ENCODE data around the gene APBA2. TPM values are rescaled to one million over a fixed set of nuclear protein-coding genes. Genes with fewer than 3 reads are reported as not detected.

Gene APBA2
- total RNA-seq, 1 experiment from 2014 or later: 11.2 TPM

GRCh38 chr15:28899061-28899738 lies 13.4 kb downstream of the APBA2 start (continued):
- TF ChIP-seq MLX (CRISPR knock-in tag; IDR thresholded peaks at IDR 0.05) (no peak), ESRRA (CRISPR knock-in tag; IDR thresholded peaks at IDR 0.05; ENCODE audit: borderline replicate concordance) (no peak), ZNF219 (CRISPR knock-in tag; IDR thresholded peaks at IDR 0.05; ENCODE audit: borderline replicate concordance) (no peak), NR2C2 (CRISPR knock-in tag; IDR thresholded peaks at IDR 0.05) (no peak)

GRCh38 chr15:28900041-28900891 lies 14.5 kb downstream of the APBA2 start:
- no peak for ATAC-seq
- H3K27ac Mint-ChIP-seq: no peak overlapping the region

DNA sequence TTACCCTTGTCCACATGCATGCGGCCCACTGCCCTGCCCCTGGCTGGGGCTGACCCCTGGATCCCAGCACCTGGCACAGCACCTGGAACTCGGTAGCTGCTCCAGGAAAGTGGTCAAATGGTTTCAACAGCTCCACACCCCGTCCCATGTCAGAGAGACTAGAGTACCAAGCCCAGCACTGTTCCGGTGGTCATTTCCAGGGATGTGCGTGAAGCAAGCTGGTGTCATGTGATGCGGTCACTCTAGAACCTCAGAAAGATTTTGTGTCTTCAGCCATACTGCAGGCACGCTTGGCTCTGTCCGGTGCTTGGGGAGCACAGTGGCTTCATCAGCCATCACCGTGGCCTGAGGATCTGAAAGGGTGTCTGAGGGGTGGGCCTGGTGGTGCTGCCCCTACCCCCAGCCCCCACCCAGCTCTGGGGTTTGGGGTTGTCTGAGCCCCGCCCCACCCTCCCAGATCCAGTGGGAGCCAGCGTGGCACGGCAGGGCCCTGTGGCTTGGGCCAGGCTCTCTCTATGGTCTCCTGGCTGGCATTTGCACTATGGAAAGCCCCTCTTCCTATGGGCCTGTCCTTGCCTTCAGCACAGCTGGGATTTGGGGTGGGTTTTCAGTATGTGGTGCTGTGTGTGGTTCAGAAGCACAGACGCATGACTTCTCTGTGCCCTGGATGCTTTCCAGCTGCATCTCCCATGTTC lies 15.3 kb downstream of the APBA2 start:
- ATAC-seq (no peak), DNase-seq (ENCODE audit: low spot score) (no peak)
- no peak overlapping the region for H3K4me3 Mint-ChIP-seq
- H3K36me3 Mint-ChIP-seq: peaks cover 13% of the 10 kb centered on the region
- peaks cover 13% of the 10 kb centered on the region for H3K9me3 Mint-ChIP-seq
- no peaks in the 10 kb centered on the region for H3K27me3 Mint-ChIP-seq (ENCODE audit: low read depth)
- ChIA-PET POLR2A (no interaction called here), CTCF (interaction anchor here (0.6 to 2.8 kb wide), 3 partner anchors 51 to 256 kb away, joined by 4 to 10 read pairs (median 5); no protein-coding TSS in a partner anchor)
- no peaks in the 10 kb centered on the region; the same call in 1 of the 2 replicates for H3K4me1 Mint-ChIP-seq
- no peak overlapping the region for H3K27ac Mint-ChIP-seq
- TF ChIP-seq, protein P1, sequence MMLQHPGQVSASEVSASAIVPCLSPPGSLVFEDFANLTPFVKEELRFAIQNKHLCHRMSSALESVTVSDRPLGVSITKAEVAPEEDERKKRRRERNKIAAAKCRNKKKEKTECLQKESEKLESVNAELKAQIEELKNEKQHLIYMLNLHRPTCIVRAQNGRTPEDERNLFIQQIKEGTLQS (CRISPR knock-in tag; conservative IDR thresholded peaks at IDR 0.05): no peak

More at GRCh38 chr15:28900041-28900891, 14.5 kb downstream of the APBA2 start:
- Mint-ChIP-seq H3K4me3 (no peak overlapping the region), H3K36me3 (peaks cover 13% of the 10 kb centered on the region), H3K27me3 (ENCODE audit: low read depth) (no peaks in the 10 kb centered on the region), H3K9me3 (peaks cover 13% of the 10 kb centered on the region), H3K4me1 (no peaks in the 10 kb centered on the region; the same call in 1 of the 2 replicates)
- ChIA-PET CTCF (no interaction called here), POLR2A (no interaction called here)
- DNase-seq (ENCODE audit: low spot score): no peak
- TF ChIP-seq ZNF263 (CRISPR knock-in tag; IDR thresholded peaks at IDR 0.05; ENCODE audit: low read depth): no peak
- no peak for TF ChIP-seq SMAD4 (CRISPR knock-in tag; IDR thresholded peaks at IDR 0.05)
- no peak for TF ChIP-seq USF2 (CRISPR knock-in tag; IDR thresholded peaks at IDR 0.05)
- TF ChIP-seq, protein P2, sequence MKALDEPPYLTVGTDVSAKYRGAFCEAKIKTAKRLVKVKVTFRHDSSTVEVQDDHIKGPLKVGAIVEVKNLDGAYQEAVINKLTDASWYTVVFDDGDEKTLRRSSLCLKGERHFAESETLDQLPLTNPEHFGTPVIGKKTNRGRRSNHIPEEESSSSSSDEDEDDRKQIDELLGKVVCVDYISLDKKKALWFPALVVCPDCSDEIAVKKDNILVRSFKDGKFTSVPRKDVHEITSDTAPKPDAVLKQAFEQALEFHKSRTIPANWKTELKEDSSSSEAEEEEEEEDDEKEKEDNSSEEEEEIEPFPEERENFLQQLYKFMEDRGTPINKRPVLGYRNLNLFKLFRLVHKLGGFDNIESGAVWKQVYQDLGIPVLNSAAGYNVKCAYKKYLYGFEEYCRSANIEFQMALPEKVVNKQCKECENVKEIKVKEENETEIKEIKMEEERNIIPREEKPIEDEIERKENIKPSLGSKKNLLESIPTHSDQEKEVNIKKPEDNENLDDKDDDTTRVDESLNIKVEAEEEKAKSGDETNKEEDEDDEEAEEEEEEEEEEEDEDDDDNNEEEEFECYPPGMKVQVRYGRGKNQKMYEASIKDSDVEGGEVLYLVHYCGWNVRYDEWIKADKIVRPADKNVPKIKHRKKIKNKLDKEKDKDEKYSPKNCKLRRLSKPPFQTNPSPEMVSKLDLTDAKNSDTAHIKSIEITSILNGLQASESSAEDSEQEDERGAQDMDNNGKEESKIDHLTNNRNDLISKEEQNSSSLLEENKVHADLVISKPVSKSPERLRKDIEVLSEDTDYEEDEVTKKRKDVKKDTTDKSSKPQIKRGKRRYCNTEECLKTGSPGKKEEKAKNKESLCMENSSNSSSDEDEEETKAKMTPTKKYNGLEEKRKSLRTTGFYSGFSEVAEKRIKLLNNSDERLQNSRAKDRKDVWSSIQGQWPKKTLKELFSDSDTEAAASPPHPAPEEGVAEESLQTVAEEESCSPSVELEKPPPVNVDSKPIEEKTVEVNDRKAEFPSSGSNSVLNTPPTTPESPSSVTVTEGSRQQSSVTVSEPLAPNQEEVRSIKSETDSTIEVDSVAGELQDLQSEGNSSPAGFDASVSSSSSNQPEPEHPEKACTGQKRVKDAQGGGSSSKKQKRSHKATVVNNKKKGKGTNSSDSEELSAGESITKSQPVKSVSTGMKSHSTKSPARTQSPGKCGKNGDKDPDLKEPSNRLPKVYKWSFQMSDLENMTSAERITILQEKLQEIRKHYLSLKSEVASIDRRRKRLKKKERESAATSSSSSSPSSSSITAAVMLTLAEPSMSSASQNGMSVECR (CRISPR knock-in tag; IDR thresholded peaks at IDR 0.05; ENCODE audit: borderline replicate concordance): no peak

DNA sequence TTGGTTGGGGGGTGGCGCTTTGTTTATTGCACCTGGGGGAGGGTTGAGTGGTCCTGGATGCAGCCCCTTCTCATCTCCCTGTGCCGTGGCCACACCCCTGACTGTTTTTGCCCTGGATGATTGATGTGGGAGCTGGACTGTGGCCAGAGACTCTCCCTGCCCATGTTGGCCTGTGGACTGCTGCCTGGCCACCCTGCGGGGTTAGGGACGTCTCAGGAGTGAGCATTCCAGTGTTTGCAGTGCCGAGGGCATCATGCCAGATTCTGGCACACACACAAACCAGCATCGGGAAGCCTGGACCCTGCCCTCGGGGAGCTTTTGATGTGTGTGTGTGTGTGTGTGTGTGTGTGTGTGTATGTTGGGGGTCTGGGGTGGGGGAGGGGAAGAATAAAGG lies 15.8 kb downstream of the APBA2 start:
- TF ChIP-seq NR1H2 (CRISPR knock-in tag; IDR thresholded peaks at IDR 0.05): no peak
- Mint-ChIP-seq H3K27me3 (ENCODE audit: low read depth) (no peaks in the 10 kb centered on the region), H3K27ac (no peak overlapping the region), H3K9me3 (peaks cover 14% of the 10 kb centered on the region), H3K36me3 (peaks cover 11% of the 10 kb centered on the region), H3K4me3 (no peak overlapping the region), H3K4me1 (no peaks in the 10 kb centered on the region; the same call in 1 of the 2 replicates)
- DNase-seq (ENCODE audit: low spot score) (no peak), ATAC-seq (no peak)
- ChIA-PET CTCF (interaction anchor here (0.6 to 2.8 kb wide), 3 partner anchors 50 to 256 kb away, joined by 4 to 10 read pairs (median 5); no protein-coding TSS in a partner anchor), POLR2A (no interaction called here)
